Spinal cord (tissue), 10 donors: ENCODE results near the gene MPZL3. TPM values are rescaled to one million over a fixed set of nuclear protein-coding genes. Genes with fewer than 3 reads are reported as not detected.
"Not testable (repeated sequence)": the region's sequence is repeated elsewhere in the genome, so short reads cannot be mapped to it uniquely, and the experiment has no call there.

Experiments used
- DNase-seq, 6 donors: peaks; one replicate each; pipeline versions ENCODE4 v3.0.0 to v3.0.0-alpha.2; 2013 to 2015; ENCODE audit warnings: low spot score in 6 of 6, low read depth in 4 of 6
- H3K27ac ChIP-seq: one replicate; pipeline ENCODE4 v1.5.1; 2013; ENCODE audit warnings: low read depth, low read length, control low read depth
- H3K27me3 ChIP-seq: one replicate; pipeline ENCODE4 v1.6.1; 2013; ENCODE audit warnings: low read length; ENCODE audit not compliant: control insufficient read depth, insufficient read depth
- H3K36me3 ChIP-seq: one replicate; pipeline ENCODE4 v1.6.1; 2013; ENCODE audit warnings: low read length; ENCODE audit not compliant: control insufficient read depth, insufficient read depth
- H3K4me1 ChIP-seq: one replicate; pipeline ENCODE4 v1.6.1; 2013; ENCODE audit warnings: low read length; ENCODE audit not compliant: control insufficient read depth, insufficient read depth
- H3K4me3 ChIP-seq: one replicate; pipeline ENCODE4 v1.5.1; 2013; ENCODE audit warnings: low read depth, low read length, control low read depth
- H3K9me3 ChIP-seq: one replicate; pipeline ENCODE4 v1.6.1; 2013; ENCODE audit warnings: low read length; ENCODE audit not compliant: control insufficient read depth, insufficient read depth
- WGBS: methylation state at CpG from one replicate; pipeline ENCODE4 v1.1.5; 2013; ENCODE audit warnings: missing lambda C conversion rate; ENCODE audit not compliant: insufficient coverage; 5-methylcytosine and 5-hydroxymethylcytosine counted together
- polyA plus RNA-seq, 2 donors: library from polyadenylated mRNA; unstranded; fragments of 120-200 nt; gene quantifications; one replicate each; pipeline ENCODE4 v1.2.1, GENCODE V29; 2013; ENCODE audit not compliant: insufficient read length in 2 of 2
- total RNA-seq, 2 donors: library from RNA; depleted of rRNA in 1 of 2; stranded (reverse); fragments of 120-200 nt in 1 of 2; fragments of >200 nt in 1 of 2; gene quantifications; one replicate each; pipeline versions ENCODE4 v1.2.3 to v1.2.4, GENCODE V29; 2013 to 2014
- donor health status: healthy.

MPZL3 gene
- total and polyA plus RNA-seq, 4 donors, result 1.4 to 5.8 (median 2.9) TPM

DNA sequence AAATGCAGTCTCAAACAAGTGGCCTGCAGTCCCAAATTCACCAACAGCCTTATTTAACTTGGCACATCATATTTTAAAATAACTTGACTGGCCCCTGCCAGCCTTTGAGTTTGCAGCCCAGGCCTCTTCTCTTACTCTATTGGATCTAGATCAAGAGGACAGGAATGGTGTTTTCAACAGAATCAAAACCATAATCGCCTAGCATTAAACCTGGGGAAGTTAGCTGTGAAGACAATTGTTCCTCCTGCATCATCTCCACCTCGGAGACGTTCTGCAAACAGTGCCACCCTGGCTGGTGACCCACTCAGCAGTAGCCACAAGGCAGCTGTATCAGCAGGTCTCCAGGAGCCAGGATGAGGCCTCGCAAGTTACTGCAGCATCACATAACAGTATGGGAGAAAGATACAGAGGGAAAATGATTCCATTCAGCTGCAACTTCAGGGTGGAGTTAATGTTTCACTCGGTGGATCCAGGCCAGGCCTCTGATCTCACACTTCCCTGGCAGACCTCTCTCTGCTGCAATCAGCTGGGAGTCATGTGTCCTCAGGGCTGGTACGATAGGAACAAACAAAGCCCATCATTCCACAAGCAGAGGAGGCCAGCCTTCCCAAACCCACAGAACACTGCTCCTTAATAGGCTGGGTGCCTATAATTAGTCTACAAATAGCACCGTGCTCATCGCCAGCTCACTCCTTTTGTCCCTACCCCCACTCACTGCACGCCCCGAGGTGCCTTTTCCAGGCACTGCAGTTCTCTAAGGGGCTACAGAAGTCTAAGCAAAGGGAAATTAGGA lies 57.1 kb downstream of the MPZL3 start:
- peaks cover 11% of the 10 kb centered on the region for H3K4me1 ChIP-seq
- no peak overlapping the region for H3K4me3 ChIP-seq
- 22% methylated on average over 7 of the region's 10 CpGs for WGBS
- no peaks in the 10 kb centered on the region for H3K36me3 ChIP-seq
- peaks cover 3% of the 10 kb centered on the region for H3K27me3 ChIP-seq
- H3K27ac ChIP-seq, result peak overlapping the region; percentile 16
- DNase-seq, result peak in 2 of 6 donors; percentile 53 to 60
- no peaks in the 10 kb centered on the region for H3K9me3 ChIP-seq

DNA sequence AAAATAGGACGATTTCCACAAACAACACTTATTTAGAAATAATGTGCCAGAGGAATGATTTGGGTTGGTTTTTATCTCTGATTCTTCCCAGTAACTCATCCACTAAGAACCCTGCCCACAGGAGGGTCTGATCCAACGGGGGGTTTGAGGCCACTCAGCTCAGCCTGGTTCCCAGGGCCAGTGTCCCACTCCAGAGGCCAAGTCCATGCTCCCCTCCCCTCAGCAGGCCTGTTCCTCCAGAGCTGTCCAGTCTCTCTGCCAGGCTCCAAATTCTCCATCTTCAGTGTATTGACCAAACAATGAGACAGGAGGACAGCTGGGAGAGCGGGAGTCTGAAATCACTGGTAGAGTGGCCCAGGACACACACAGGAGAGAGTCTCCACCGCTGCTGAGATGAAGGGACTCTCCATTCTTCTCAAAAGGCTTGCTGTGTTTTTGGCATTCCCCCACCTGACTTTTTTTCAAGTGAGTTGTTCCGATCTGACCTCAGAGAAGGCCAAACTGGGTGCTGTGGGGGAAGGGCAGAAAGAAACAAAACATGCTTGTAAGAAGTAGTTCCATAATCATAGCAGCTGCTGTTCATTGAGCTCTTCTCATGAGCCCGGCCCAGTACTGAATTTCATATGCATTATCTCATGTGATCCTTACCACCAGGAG lies 58.1 kb downstream of the MPZL3 start:
- H3K36me3 ChIP-seq, result no peaks in the 10 kb centered on the region
- 69% methylated on average over 2 of the region's 6 CpGs for WGBS
- no peak overlapping the region for H3K27ac ChIP-seq
- peaks cover 11% of the 10 kb centered on the region for H3K4me1 ChIP-seq
- no peaks in the 10 kb centered on the region for H3K9me3 ChIP-seq
- H3K4me3 ChIP-seq, result no peak overlapping the region
- peaks cover 3% of the 10 kb centered on the region for H3K27me3 ChIP-seq
- DNase-seq, result no peak

DNA sequence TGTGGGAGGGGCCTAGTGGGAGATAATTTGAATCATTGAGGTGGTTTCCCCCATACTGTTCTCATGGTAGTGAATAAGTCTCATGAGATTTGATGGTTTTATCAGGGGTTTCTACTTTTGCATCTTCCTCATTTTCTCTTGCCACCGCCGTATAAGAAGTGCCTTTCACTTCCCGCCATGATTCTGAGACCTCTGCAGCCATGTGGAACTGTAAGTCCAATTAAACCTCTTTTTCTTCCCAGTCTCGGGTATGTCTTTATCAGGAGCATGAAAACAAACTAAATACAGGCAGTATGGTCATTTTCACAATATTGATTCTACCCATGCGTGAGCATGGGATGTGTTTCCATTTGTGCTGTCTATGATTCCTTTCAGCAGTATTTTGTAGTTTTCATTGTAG lies 59.3 kb downstream of the MPZL3 start:
- 89% methylated on average over 3 of the region's 5 CpGs for WGBS
- not testable (repeated sequence) for H3K9me3 ChIP-seq, H3K36me3 ChIP-seq, H3K27me3 ChIP-seq, H3K4me1 ChIP-seq, H3K4me3 ChIP-seq, DNase-seq, H3K27ac ChIP-seq

DNA sequence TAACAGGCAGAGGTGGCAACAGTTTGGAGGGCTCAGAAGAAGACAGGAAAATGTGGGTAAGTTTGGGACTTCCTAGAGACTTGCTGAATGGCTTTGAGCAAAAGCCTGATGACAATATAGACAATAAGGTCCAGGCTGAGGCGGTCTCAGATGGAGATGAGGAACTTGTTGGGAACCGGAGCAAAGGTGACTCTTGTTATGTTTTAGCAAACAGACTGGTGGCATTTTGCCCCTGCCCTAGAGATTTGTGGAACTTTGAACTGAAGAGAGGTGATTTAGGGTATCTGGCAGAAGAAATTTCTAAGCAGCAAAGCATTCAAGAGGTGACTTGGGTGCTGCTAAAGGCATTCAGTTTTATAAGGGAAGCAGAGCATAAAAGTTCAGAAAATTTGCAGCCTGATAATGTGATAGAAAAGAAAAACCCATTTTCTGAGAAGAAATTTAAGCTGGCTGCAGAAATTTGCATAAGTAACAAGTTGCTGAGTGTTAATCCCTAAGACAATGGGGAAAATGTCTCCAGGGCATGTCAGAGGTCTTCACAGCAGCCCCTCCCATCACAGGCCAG lies 61.1 kb downstream of the MPZL3 start:
- 73% methylated on average over 2 of the region's 2 CpGs for WGBS
- not testable (repeated sequence) for H3K4me1 ChIP-seq, H3K9me3 ChIP-seq, H3K27ac ChIP-seq, H3K27me3 ChIP-seq, H3K4me3 ChIP-seq, H3K36me3 ChIP-seq, DNase-seq

DNA sequence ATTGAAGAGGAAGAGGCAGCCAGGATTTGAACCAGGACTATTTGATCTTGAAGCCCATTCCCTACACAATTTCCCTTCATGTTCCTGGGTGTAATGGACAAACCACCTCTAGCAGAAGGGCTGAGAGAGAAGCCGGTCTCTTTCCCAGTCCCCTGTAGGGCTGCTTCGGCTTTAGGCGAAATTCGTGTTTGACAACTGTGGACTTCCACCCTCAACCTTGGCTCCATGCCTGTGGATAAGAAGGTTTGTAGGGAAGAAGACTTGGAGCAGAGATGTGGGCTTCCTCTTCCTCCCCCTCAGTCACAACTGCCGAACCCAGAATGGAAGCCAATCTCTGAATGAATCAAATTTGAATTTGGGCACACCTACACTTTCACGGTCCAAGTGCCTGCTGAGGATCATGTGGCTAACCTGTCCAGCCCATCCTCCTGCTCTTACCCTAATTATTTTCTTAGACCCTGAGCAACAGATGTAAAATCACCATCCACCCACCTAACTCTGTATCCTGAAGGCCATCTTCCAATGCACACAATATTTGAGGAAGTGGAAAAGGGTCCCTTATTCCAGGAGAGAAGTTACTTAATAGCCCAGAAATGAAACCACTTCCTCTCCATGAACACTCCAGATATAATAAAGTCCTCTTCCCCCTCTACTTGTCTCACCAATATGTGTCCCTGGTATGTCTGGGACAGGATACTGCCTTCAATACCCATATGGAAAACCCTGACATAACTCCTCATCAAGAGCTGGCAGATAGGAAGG lies 65.6 kb downstream of the MPZL3 start:
- Histone ChIP-seq H3K4me1 (no peaks in the 10 kb centered on the region), H3K27ac (no peak overlapping the region), H3K27me3 (peaks cover 7% of the 10 kb centered on the region), H3K9me3 (no peaks in the 10 kb centered on the region), H3K4me3 (no peak overlapping the region), H3K36me3 (no peaks in the 10 kb centered on the region)
- DNase-seq, result no peak
- 79% methylated on average over 2 of the region's 6 CpGs for WGBS

DNA sequence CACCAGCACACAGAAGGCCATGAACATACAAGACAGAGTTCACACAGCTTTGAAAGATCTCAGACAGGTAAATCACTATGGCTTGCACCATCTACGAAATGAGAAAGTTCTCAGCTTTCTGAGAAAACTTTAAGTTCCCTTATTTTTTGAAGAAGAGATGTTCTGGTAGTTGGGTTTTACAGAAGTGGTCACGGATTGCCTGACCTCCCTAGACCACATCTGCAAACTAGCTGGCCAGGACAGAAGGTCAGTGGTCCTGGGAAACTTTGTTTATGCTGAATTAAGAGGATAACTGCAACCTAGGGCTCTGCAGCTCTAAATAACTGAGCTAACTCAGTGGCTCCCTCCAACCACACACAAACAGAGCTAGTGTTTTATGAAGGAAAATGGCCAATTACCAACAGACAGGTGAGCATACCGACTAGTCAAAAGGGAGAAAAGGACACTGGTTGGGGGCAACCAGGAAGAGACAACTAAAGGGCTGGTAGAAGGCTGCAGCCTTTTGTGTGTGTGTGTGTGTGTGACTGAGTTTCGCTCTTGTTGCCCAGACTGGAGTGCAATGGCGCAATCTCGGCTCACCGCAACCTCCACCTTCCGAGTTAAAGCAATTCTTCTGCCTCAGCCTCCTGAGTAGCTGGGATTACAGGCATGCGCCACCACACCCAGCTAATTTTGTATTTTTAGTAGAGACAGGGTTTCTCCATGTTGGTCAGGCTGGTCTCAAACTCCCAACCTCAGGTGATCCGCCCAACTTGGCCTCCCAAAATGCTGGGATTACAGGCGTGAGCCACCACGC lies 67.2 kb downstream of the MPZL3 start:
- peaks cover 7% of the 10 kb centered on the region for H3K27me3 ChIP-seq
- no peak overlapping the region for H3K27ac ChIP-seq
- no peak for DNase-seq
- no peaks in the 10 kb centered on the region for H3K36me3 ChIP-seq
- no peaks in the 10 kb centered on the region for H3K9me3 ChIP-seq
- WGBS, result 91% methylated on average over 7 of the region's 12 CpGs
- H3K4me1 ChIP-seq, result peaks cover 10% of the 10 kb centered on the region
- no peak overlapping the region for H3K4me3 ChIP-seq

DNA sequence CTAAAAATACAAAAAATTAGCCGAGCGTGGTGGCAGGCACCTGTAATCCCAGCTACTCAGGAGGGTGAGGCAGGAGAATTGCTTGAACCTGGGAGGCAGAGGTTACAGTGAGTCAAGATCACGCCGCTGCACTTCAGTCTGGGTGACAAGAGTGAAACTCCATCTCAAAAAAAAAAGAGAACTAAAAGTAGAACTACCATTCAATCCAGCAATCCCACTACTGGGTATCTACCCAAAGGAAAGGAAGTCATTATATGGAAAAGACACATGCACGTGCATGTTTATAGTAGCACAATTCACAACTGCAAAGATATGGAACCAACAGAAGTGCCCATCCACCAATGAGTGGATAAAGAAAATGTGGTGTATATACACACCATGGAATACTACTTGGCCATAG lies 68.5 kb downstream of the MPZL3 start:
- peaks cover 15% of the 10 kb centered on the region for H3K4me1 ChIP-seq
- H3K27ac ChIP-seq, H3K36me3 ChIP-seq, H3K27me3 ChIP-seq, H3K4me3 ChIP-seq, DNase-seq, H3K9me3 ChIP-seq: not testable (repeated sequence)
- 67% methylated on average over 2 of the region's 5 CpGs for WGBS

DNA sequence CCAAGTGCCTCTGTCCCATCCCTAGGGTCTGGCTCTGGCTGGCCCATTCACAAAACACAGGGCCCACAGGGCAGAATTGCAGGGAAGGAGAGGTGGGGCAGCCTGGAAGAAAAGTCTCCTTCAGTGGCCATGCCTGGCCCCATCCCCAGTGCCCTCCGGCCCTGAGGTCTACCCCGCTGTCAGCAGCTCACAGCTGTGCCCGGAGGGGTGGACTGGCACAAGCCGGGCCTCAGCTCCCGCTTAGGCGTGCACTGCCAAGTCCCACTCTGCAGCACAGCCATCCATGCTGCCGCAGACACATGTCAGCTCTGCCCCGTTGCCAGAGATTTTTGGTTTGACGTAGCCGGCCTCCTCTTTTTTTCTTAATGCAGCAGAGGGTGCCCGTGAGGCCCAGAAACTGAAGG lies 71.9 kb downstream of the MPZL3 start:
- Histone ChIP-seq H3K27ac (peak overlapping the region; percentile 75), H3K4me3 (peak overlapping the region; percentile 31), H3K36me3 (no peaks in the 10 kb centered on the region), H3K27me3 (peaks cover 2% of the 10 kb centered on the region), H3K4me1 (peaks cover 15% of the 10 kb centered on the region), H3K9me3 (no peaks in the 10 kb centered on the region)
- WGBS, result under 1% methylated on average over 11 of the region's 11 CpGs
- peak; percentile 80 to 98 (median 85) for DNase-seq

DNA sequence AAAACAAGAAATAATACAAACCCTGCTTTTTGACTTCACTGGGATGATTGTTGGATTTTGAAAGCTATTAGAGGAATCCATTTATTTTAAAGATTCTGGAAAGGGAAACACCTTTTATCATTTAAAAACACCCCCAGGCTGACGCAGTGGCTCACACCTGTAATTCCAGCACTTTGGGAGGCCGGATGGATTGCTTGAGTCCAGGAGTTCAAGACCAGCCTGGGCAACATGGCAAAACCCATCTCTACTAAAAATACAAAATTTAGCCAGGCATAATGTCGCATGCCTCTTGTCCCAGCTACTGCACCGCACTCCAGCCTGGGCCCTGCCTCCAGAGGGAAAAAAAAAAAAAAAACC lies 75.4 kb downstream of the MPZL3 start:
- Histone ChIP-seq H3K27ac (no peak overlapping the region), H3K4me3 (no peak overlapping the region)

More for the DNA sequence above, 75.4 kb downstream of the MPZL3 start:
- no peaks in the 10 kb centered on the region for H3K27me3 ChIP-seq
- no peaks in the 10 kb centered on the region for H3K9me3 ChIP-seq
- peaks cover 33% of the 10 kb centered on the region for H3K4me1 ChIP-seq
- 94% methylated on average over 2 of the region's 4 CpGs for WGBS
- no peak for DNase-seq
- H3K36me3 ChIP-seq, result no peaks in the 10 kb centered on the region
